Fibroblast of the aortic adventitia (primary cell): ENCODE data around the gene F7. TPM values are rescaled to one million over a fixed set of nuclear protein-coding genes. Genes with fewer than 3 reads are reported as not detected.

Experiments used
- DNase-seq: peaks from one replicate; pipeline ENCODE4 v3.0.0-alpha.2; 2010; ENCODE audit warnings: low read depth
- H3K4me3 ChIP-seq: 2 replicates; pipeline ENCODE4 v1.5.1; 2011; ENCODE audit warnings: low read depth, mild to moderate bottlenecking, control low read depth, low read length, moderate library complexity
- CTCF ChIP-seq: IDR thresholded peaks from 2 replicates; pipeline ENCODE4 v1.5.1; 2011; ENCODE audit warnings: mild to moderate bottlenecking, low read length, control low read depth, inconsistent platforms; ENCODE audit not compliant: insufficient read depth
- total RNA-seq: library from RNA; depleted of rRNA; stranded (reverse); fragments of >200 nt; gene quantifications from 2 replicates; pipeline ENCODE4 v1.2.3, GENCODE V29; 2012; ENCODE audit warnings: low replicate concordance

Gene F7
- total RNA-seq, 1 donor, result under 0.01 TPM

GRCh38 chr13:113121183-113121927, 15.8 kb downstream of the F7 start:
- no peak overlapping the region for H3K4me3 ChIP-seq
- TF ChIP-seq CTCF, result no peak
- DNase-seq, result no peak

- no peak overlapping the region for H3K4me3 ChIP-seq
- TF ChIP-seq CTCF, result no peak
- no peak for DNase-seq
Observed at GRCh38 chr13:113121928-113122471, 16.4 kb downstream of the F7 start.

- peak within 1 kb of the TSS; percentile 62 for H3K4me3 ChIP-seq
- peak; percentile 74 for DNase-seq
- peak; percentile 28 for TF ChIP-seq CTCF
Observed at GRCh38 chr13:113122550-113123225, 17.1 kb downstream of the F7 start, which contains the start of gene F10. TSS of gene F10 (plus strand) at chr13:113122799. CDS start at chr13:113122856, 57 bp downstream.

GRCh38 chr13:113123226-113124201, 17.9 kb downstream of the F7 start:
- peak overlapping the region; percentile 62 for H3K4me3 ChIP-seq
- TF ChIP-seq CTCF, result peak; percentile 44
- DNase-seq, result peak; percentile 15

GRCh38 chr13:113124211-113124970, 18.8 kb downstream of the F7 start:
- no peak for DNase-seq
- TF ChIP-seq CTCF, result no peak
- H3K4me3 ChIP-seq, result no peak overlapping the region
